ENCODE measurements around the gene NES. TPM values are rescaled to one million over a fixed set of nuclear protein-coding genes. Genes with fewer than 3 reads are reported as not detected.

Gene NES
- total RNA-seq, 1 experiment from 2014 or later = 168 TPM

DNA sequence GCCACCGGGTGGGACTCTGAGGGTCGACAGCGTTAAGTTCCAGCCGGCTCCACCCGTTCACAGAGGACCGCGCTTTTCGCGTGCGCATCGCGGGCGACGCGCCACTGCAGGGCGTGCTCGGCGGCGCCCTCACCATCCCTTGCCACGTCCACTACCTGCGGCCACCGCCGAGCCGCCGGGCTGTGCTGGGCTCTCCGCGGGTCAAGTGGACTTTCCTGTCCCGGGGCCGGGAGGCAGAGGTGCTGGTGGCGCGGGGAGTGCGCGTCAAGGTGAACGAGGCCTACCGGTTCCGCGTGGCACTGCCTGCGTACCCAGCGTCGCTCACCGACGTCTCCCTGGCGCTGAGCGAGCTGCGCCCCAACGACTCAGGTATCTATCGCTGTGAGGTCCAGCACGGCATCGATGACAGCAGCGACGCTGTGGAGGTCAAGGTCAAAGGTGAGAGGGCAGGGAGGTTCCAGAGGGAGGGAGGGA lies 30.4 kb downstream of the NES start:
- no peak for DNase-seq
- H2AFZ ChIP-seq (ENCODE audit: low read length) = no peak overlapping the region
- no peak overlapping the region for H3K9ac ChIP-seq (ENCODE audit: extremely low read depth, insufficient read length, low read length)
- no peak overlapping the region for H2BK20ac ChIP-seq (ENCODE audit: low read depth, low read length, poor library complexity, severe bottlenecking)
- no peak overlapping the region for H3K56ac ChIP-seq (ENCODE audit: insufficient read length, low read depth, low read length)
- no peak overlapping the region for H3K4me3 Mint-ChIP-seq
- no peak overlapping the region for H4K91ac ChIP-seq (ENCODE audit: insufficient read length, low read depth, low read length)
- no peak overlapping the region for H3K23ac ChIP-seq (ENCODE audit: insufficient read length, low read depth, low read length)
- no peak overlapping the region for H3K27ac Mint-ChIP-seq
- H3K9me3 Mint-ChIP-seq = no peaks in the 10 kb centered on the region; a peak in 1 of 5 replicates
- H3K4me1 ChIP-seq (ENCODE audit: insufficient read depth, low read length) = no peaks in the 10 kb centered on the region; the same call in 1 of the 2 replicates
- H4K8ac ChIP-seq (replicated peaks; ENCODE audit: insufficient read length, low read depth, low read length) = no peak overlapping the region
- H3K79me2 ChIP-seq (ENCODE audit: insufficient read depth, low read length) = no peaks in the 10 kb centered on the region
- no peak overlapping the region for H2BK15ac ChIP-seq (ENCODE audit: low read depth, low read length)
- no peak overlapping the region for H2AK5ac ChIP-seq (ENCODE audit: insufficient read length, low read length)
- no peak overlapping the region for H3T11ph ChIP-seq (ENCODE audit: low read length)
- no peaks in the 10 kb centered on the region for H3K79me1 ChIP-seq (ENCODE audit: insufficient read depth, low read depth, low read length, poor library complexity, severe bottlenecking)
- H3K14ac ChIP-seq (ENCODE audit: insufficient read depth, low read length) = no peak overlapping the region
- H3K27me3 ChIP-seq (ENCODE audit: insufficient read depth, low read length) = peaks cover 5% of the 10 kb centered on the region; the same call in 1 of the 2 replicates
- no peak overlapping the region for H3K4ac ChIP-seq (ENCODE audit: low read depth, low read length)
- no peak overlapping the region for H2BK12ac ChIP-seq (ENCODE audit: insufficient read length, low read depth, low read length)
- H2BK120ac ChIP-seq (ENCODE audit: low read depth, low read length, poor library complexity, severe bottlenecking) = no peak overlapping the region
- H3K4me1 Mint-ChIP-seq = peaks cover 11 to 13% of the 10 kb centered on the region in 2 experiments
- H3K9me3 ChIP-seq (ENCODE audit: control insufficient read depth, low read depth, low read length) = no peaks in the 10 kb centered on the region
- no peak overlapping the region for H2BK5ac ChIP-seq (ENCODE audit: insufficient read length, low read length)
- no peak overlapping the region for H3K18ac ChIP-seq (ENCODE audit: insufficient read length, low read depth, low read length)
- no peak for TF ChIP-seq CTCF (conservative IDR thresholded peaks at IDR 0.05)
- no CpG with 5 or more reads among the region's 51 CpGs for WGBS (ENCODE audit: extremely low coverage, insufficient read length, low lambda C conversion rate)
- no peaks in the 10 kb centered on the region for H3K36me3 Mint-ChIP-seq (ENCODE audit: insufficient read depth in 1 of 3, low read depth in 3 of 3)
- H3K23me2 ChIP-seq (ENCODE audit: insufficient read length, low read depth, low read length, poor library complexity, severe bottlenecking) = peaks cover 6% of the 10 kb centered on the region
- H4K5ac ChIP-seq (ENCODE audit: insufficient read length, low read depth, low read length) = no peak overlapping the region
- H3K27me3 Mint-ChIP-seq (ENCODE audit: low read depth) = peaks cover 94% of the 10 kb centered on the region
- no peak overlapping the region for H3K4me2 ChIP-seq (ENCODE audit: insufficient read depth, insufficient read length, low read length)
- no peaks in the 10 kb centered on the region for H4K20me1 ChIP-seq (ENCODE audit: control insufficient read depth, insufficient read depth, insufficient read length)
- H3K27ac ChIP-seq (ENCODE audit: insufficient read length, low read depth, low read length) = no peak overlapping the region

All from H9 (cell line).